Measurements from ENCODE around the gene DPP4. TPM values are rescaled to one million over a fixed set of nuclear protein-coding genes. Genes with fewer than 3 reads are reported as not detected.

The DPP4 gene
- total RNA-seq, 1 donor from 2014 or later: 1.9 TPM

GRCh38 chr2:161976917-161977316 is 97.1 kb downstream of the DPP4 start:
- ATAC-seq (ENCODE audit: low read depth): no peak
- DNase-seq: no peak
- POLR2A ChIA-PET: no interaction called here
- H3K27me3 Mint-ChIP-seq: peaks cover 3% of the 10 kb centered on the region
- no peak for TF ChIP-seq CTCF (IDR thresholded peaks at IDR 0.05)
- no peak overlapping the region for H3K4me3 Mint-ChIP-seq
- intact Hi-C loops (cut with micrococcal nuclease): no loop called here
- no peaks in the 10 kb centered on the region for H3K4me1 Mint-ChIP-seq
- no peaks in the 10 kb centered on the region for H3K36me3 Mint-ChIP-seq (ENCODE audit: low read depth)
- CTCF ChIA-PET: no interaction called here
- H3K27ac Mint-ChIP-seq: no peak overlapping the region
- H3K9me3 Mint-ChIP-seq: no peaks in the 10 kb centered on the region

- TF ChIP-seq CTCF (IDR thresholded peaks at IDR 0.05): no peak
- H3K4me3 Mint-ChIP-seq: no peak overlapping the region
Measured at GRCh38 chr2:161976295-161976694, 97.7 kb downstream of the DPP4 start.

GRCh38 chr2:161975813-161976160 is 98.2 kb downstream of the DPP4 start:
- ChIA-PET CTCF (no interaction called here), POLR2A (no interaction called here)
- H3K4me3 Mint-ChIP-seq: no peak overlapping the region
- DNase-seq: no peak
- H3K36me3 Mint-ChIP-seq (ENCODE audit: low read depth): no peaks in the 10 kb centered on the region
- TF ChIP-seq CTCF (IDR thresholded peaks at IDR 0.05): no peak
- intact Hi-C loops (cut with micrococcal nuclease): no loop called here
- H3K27me3 Mint-ChIP-seq: peaks cover 3% of the 10 kb centered on the region
- H3K27ac Mint-ChIP-seq: no peak overlapping the region
- ATAC-seq (ENCODE audit: low read depth): no peak
- no peaks in the 10 kb centered on the region for H3K9me3 Mint-ChIP-seq
- H3K4me1 Mint-ChIP-seq: no peaks in the 10 kb centered on the region

More at GRCh38 chr2:161976295-161976694, 97.7 kb downstream of the DPP4 start:
- Mint-ChIP-seq H3K27me3 (peaks cover 3% of the 10 kb centered on the region), H3K9me3 (no peaks in the 10 kb centered on the region), H3K36me3 (ENCODE audit: low read depth) (no peaks in the 10 kb centered on the region), H3K4me1 (no peaks in the 10 kb centered on the region), H3K27ac (no peak overlapping the region)
- DNase-seq (no peak), ATAC-seq (ENCODE audit: low read depth) (no peak)
- CTCF ChIA-PET: no interaction called here
- POLR2A ChIA-PET: no interaction called here
- intact Hi-C loops (cut with micrococcal nuclease): no loop called here

- H3K4me1 Mint-ChIP-seq: no peaks in the 10 kb centered on the region
- DNase-seq (no peak), ATAC-seq (ENCODE audit: low read depth) (no peak)
- no peaks in the 10 kb centered on the region for H3K9me3 Mint-ChIP-seq
- no peaks in the 10 kb centered on the region for H3K36me3 Mint-ChIP-seq (ENCODE audit: low read depth)
- intact Hi-C loops (cut with micrococcal nuclease): no loop called here
- no peak for TF ChIP-seq CTCF (IDR thresholded peaks at IDR 0.05)
- no peak overlapping the region for H3K27ac Mint-ChIP-seq
- peaks cover 3% of the 10 kb centered on the region for H3K27me3 Mint-ChIP-seq
- POLR2A ChIA-PET: no interaction called here
- no peak overlapping the region for H3K4me3 Mint-ChIP-seq
- CTCF ChIA-PET: no interaction called here
Measured at GRCh38 chr2:161975062-161975812, 98.8 kb downstream of the DPP4 start.

- ChIA-PET POLR2A (no interaction called here), CTCF (no interaction called here)
- Mint-ChIP-seq H3K27me3 (peaks cover 3% of the 10 kb centered on the region), H3K4me3 (no peak overlapping the region), H3K27ac (no peak overlapping the region), H3K4me1 (no peaks in the 10 kb centered on the region), H3K9me3 (no peaks in the 10 kb centered on the region), H3K36me3 (ENCODE audit: low read depth) (no peaks in the 10 kb centered on the region)
- no peak for DNase-seq
- no peak for ATAC-seq (ENCODE audit: low read depth)
- intact Hi-C loops (cut with micrococcal nuclease): no loop called here
- TF ChIP-seq CTCF (IDR thresholded peaks at IDR 0.05): no peak
Measured at GRCh38 chr2:161974461-161974860, 99.6 kb downstream of the DPP4 start.
